GM18498 (cell line): Measurements from ENCODE around the gene EPB41.
"Not testable (repeated sequence)": the region's sequence is repeated elsewhere in the genome, so short reads cannot be mapped to it uniquely, and the experiment has no call there.

Experiments used
- ATAC-seq: cut with Tn5 transposase; IDR thresholded peaks from one replicate; pipeline ENCODE4 v1.9.1; 2021; ENCODE audit warnings: mild to moderate bottlenecking, moderate library complexity; ENCODE audit not compliant: unreplicated experiment

EPB41 gene

GRCh38 chr1:29094954-29095353 lies 180.6 kb downstream of the EPB41 start:
- ATAC-seq = no peak

- no peak for ATAC-seq
Observed at GRCh38 chr1:29096231-29096886, 182.0 kb downstream of the EPB41 start.

- no peak for ATAC-seq
Observed at GRCh38 chr1:29099286-29099685, 184.9 kb downstream of the EPB41 start.

- ATAC-seq = no peak
Observed at GRCh38 chr1:29100487-29100886, 186.1 kb downstream of the EPB41 start.

- ATAC-seq = no peak
Observed at GRCh38 chr1:29105822-29106221, 191.5 kb downstream of the EPB41 start.

GRCh38 chr1:29108041-29108440 lies 193.7 kb downstream of the EPB41 start:
- ATAC-seq = not testable (repeated sequence)

- no peak for ATAC-seq
Observed at GRCh38 chr1:29112705-29113412, 198.5 kb downstream of the EPB41 start.

GRCh38 chr1:29113413-29114117 lies 199.2 kb downstream of the EPB41 start:
- no peak for ATAC-seq

GRCh38 chr1:29114654-29115053 lies 200.3 kb downstream of the EPB41 start:
- no peak for ATAC-seq

GRCh38 chr1:29117381-29117780 lies 203.0 kb downstream of the EPB41 start:
- ATAC-seq = no peak

- ATAC-seq = no peak
Observed at GRCh38 chr1:29119121-29119929, 205.0 kb downstream of the EPB41 start.

- no peak for ATAC-seq
Observed at GRCh38 chr1:29120367-29120766, 206.0 kb downstream of the EPB41 start.

GRCh38 chr1:29120947-29121485 lies 206.6 kb downstream of the EPB41 start:
- ATAC-seq = peak; percentile 40

- no peak for ATAC-seq
Observed at GRCh38 chr1:29121516-29121935, 207.2 kb downstream of the EPB41 start.

GRCh38 chr1:29121936-29122681 lies 207.7 kb downstream of the EPB41 start:
- ATAC-seq = no peak

- ATAC-seq = no peak
Observed at GRCh38 chr1:29122682-29123052, 208.3 kb downstream of the EPB41 start.

GRCh38 chr1:29123053-29123886 lies 208.9 kb downstream of the EPB41 start:
- ATAC-seq = no peak

- ATAC-seq = no peak
Observed at GRCh38 chr1:29123887-29124365, 209.6 kb downstream of the EPB41 start, which contains the start of gene TMEM200B. Gene TMEM200B, minus strand, starts transcription at chr1:29123903. Its CDS starts 2,075 bp downstream, at chr1:29121828.
